HepG2 (cell line): ENCODE results near the gene VILL. TPM values are rescaled to one million over a fixed set of nuclear protein-coding genes. Genes with fewer than 3 reads are reported as not detected.

Experiments used
- ATF7 ChIP-seq, 2 experiments: fragments of 450-650 bp in 1 of 2; sonication (generic) in 1 of 2; formaldehyde crosslinking in 1 of 2; IDR thresholded peaks; 2 replicates each; pipeline versions ENCODE4 v1.4.0 to v1.6.1; 2016 to 2020; ENCODE audit warnings: antibody characterized with exemption in 1 of 2, mild to moderate bottlenecking in 1 of 2, missing genetic modification reagents in 1 of 2
- CBFB ChIP-seq: sonication (generic); formaldehyde crosslinking; IDR thresholded peaks from 2 replicates; pipeline ENCODE4 v1.4.0; 2020; ENCODE audit warnings: missing genetic modification reagents
- FLYWCH1 ChIP-seq: sonication (generic); formaldehyde crosslinking; IDR thresholded peaks from 2 replicates; pipeline ENCODE4 v1.8.1; 2023; ENCODE audit warnings: mild to moderate bottlenecking, missing genetic modification reagents
- MIER2 ChIP-seq: IDR thresholded peaks from 2 replicates; pipeline ENCODE4 v1.6.1; 2016; ENCODE audit warnings: missing biosample characterization, missing genetic modification reagents
- NFKB2 ChIP-seq: sonication (generic); formaldehyde crosslinking; IDR thresholded peaks from 2 replicates; pipeline ENCODE4 v1.4.0; 2020; ENCODE audit warnings: missing genetic modification reagents, borderline replicate concordance
- PHF21A ChIP-seq: sonication (generic); formaldehyde crosslinking; IDR thresholded peaks from 2 replicates; pipeline ENCODE4 v1.5.0; 2020; ENCODE audit warnings: mild to moderate bottlenecking, missing genetic modification reagents
- SCMH1 ChIP-seq: sonication (generic); formaldehyde crosslinking; IDR thresholded peaks from 2 replicates; pipeline ENCODE4 v1.9.0; 2021; ENCODE audit warnings: missing genetic modification reagents, mild to moderate bottlenecking, borderline replicate concordance
- ZBTB7A ChIP-seq: sonication (generic); formaldehyde crosslinking; IDR thresholded peaks from 2 replicates; pipeline ENCODE4 v1.8.0; 2022; ENCODE audit warnings: mild to moderate bottlenecking, missing genetic modification reagents
- ZNF121 ChIP-seq: sonication (generic); formaldehyde crosslinking; IDR thresholded peaks from 2 replicates; pipeline ENCODE4 v1.5.0; 2020; ENCODE audit warnings: mild to moderate bottlenecking, missing genetic modification reagents
- ZNF235 ChIP-seq: sonication (generic); formaldehyde crosslinking; IDR thresholded peaks from 2 replicates; pipeline ENCODE4 v1.8.1; 2023; ENCODE audit warnings: mild to moderate bottlenecking, missing genetic modification reagents, borderline replicate concordance
- ZNF3 ChIP-seq: IDR thresholded peaks from 2 replicates; pipeline ENCODE4 v1.7.0; 2017; ENCODE audit warnings: inconsistent platforms
- ZNF484 ChIP-seq: sonication (generic); formaldehyde crosslinking; IDR thresholded peaks from 2 replicates; pipeline ENCODE4 v1.5.1; 2020; ENCODE audit warnings: mild to moderate bottlenecking, low read depth, missing genetic modification reagents, borderline replicate concordance
- ZNF496 ChIP-seq: sonication (generic); formaldehyde crosslinking; IDR thresholded peaks from 2 replicates; pipeline ENCODE4 v1.8.1; 2023; ENCODE audit warnings: mild to moderate bottlenecking, moderate library complexity, missing genetic modification reagents; ENCODE audit not compliant: insufficient replicate concordance
- ZSCAN22 ChIP-seq: sonication (generic); formaldehyde crosslinking; IDR thresholded peaks from 2 replicates; pipeline ENCODE4 v1.4.0; 2020; ENCODE audit warnings: mild to moderate bottlenecking, missing genetic modification reagents
- polyA plus RNA-seq, 8 experiments: library from polyadenylated mRNA; depleted of rRNA in 3 of 8; stranded (reverse) in 7 of 8; unstranded in 1 of 8; fragments of >200 nt; fragmentation: Illumina TruSeq in 4 of 8; extraction: Trizol in 4 of 8; gene quantifications; 2 replicates each; pipeline versions ENCODE4 v1.2.1 to v1.2.3, GENCODE V29; 2011 to 2016; ENCODE audit warnings: low read depth in 4 of 8, missing spikeins in 1 of 8, mixed read lengths in 1 of 8; ENCODE audit not compliant: insufficient read depth in 1 of 8
- total RNA-seq, 5 experiments: library from RNA; depleted of rRNA; stranded (reverse); fragments of >200 nt; fragmentation: Illumina TruSeq; extraction: Trizol; gene quantifications; 2 replicates each; pipeline ENCODE4 v1.2.3, GENCODE V29; 2016; ENCODE audit warnings: low read depth in 1 of 5
- TF ChIP-seq, protein P1 (sequence below), 2 experiments: fragments of 450-650 bp in 1 of 2; sonication (generic) in 1 of 2; formaldehyde crosslinking in 1 of 2; IDR thresholded peaks; 2 replicates each; pipeline versions ENCODE4 v1.6.1 to v1.8.0; 2016 to 2022; ENCODE audit warnings: antibody characterized with exemption in 1 of 2, mild to moderate bottlenecking in 1 of 2, missing genetic modification reagents in 1 of 2
- TF ChIP-seq, protein P2 (sequence below): IDR thresholded peaks from 2 replicates; pipeline ENCODE4 v1.6.1; 2012; ENCODE audit warnings: low read length, improper control_type of control experiment

Gene VILL
- total and polyA plus RNA-seq, 2 of the 13 experiments (the other 11 are each of a cell fraction or from before 2014, with no cell fraction given) = 3.2 to 5.3 TPM

DNA sequence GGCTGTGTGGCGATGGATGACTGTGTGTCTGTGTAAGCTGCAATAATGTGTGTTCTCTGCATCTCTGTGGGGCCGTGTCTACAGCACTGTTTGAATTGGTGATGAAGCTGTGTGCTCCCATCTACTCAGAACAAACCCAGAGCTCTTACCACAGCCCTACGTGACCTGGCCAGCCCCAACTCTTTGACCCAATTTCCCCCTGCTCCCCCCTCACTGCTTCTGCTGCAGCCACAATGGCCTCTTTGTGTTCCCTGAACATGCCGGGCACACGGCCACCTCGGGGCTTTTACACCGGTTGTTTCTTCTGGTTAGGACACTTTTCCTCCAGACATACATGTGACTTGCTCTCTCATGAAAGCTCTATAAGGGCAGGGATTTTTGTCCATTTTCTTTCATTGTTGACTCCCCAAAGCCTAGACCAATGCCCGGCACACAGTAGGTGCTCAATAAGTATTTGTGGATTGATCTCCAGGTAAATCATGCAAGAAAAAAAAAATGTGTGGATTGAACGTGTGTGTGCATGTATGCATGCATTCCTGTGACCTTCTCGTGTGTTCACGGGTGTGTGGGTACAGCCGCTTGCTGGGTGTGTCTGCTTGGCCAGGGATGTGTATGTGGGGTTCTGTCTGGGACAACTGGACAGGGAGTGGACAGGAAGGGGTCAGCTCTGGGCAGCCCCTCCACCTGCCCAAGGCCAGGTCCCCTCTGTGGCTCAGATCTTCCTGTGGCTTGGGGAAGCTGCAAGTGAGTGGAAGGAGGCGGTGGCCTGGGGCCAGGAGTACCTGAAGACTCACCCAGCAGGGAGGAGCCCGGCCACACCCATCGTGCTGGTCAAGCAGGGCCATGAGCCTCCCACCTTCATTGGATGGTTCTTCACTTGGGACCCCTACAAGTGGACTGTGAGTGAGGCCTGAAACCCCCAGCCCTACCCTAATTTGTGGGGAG lies 14.8 kb downstream of the VILL start (continued):
- TF ChIP-seq, protein P1, sequence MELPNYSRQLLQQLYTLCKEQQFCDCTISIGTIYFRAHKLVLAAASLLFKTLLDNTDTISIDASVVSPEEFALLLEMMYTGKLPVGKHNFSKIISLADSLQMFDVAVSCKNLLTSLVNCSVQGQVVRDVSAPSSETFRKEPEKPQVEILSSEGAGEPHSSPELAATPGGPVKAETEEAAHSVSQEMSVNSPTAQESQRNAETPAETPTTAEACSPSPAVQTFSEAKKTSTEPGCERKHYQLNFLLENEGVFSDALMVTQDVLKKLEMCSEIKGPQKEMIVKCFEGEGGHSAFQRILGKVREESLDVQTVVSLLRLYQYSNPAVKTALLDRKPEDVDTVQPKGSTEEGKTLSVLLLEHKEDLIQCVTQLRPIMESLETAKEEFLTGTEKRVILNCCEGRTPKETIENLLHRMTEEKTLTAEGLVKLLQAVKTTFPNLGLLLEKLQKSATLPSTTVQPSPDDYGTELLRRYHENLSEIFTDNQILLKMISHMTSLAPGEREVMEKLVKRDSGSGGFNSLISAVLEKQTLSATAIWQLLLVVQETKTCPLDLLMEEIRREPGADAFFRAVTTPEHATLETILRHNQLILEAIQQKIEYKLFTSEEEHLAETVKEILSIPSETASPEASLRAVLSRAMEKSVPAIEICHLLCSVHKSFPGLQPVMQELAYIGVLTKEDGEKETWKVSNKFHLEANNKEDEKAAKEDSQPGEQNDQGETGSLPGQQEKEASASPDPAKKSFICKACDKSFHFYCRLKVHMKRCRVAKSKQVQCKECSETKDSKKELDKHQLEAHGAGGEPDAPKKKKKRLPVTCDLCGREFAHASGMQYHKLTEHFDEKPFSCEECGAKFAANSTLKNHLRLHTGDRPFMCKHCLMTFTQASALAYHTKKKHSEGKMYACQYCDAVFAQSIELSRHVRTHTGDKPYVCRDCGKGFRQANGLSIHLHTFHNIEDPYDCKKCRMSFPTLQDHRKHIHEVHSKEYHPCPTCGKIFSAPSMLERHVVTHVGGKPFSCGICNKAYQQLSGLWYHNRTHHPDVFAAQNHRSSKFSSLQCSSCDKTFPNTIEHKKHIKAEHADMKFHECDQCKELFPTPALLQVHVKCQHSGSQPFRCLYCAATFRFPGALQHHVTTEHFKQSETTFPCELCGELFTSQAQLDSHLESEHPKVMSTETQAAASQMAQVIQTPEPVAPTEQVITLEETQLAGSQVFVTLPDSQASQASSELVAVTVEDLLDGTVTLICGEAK (IDR thresholded peaks at IDR 0.05) = no peak
- TF ChIP-seq, protein P1 (CRISPR knock-in tag; IDR thresholded peaks at IDR 0.05) = no peak
- TF ChIP-seq FLYWCH1 (CRISPR knock-in tag) = no peak
- TF ChIP-seq ZSCAN22 (CRISPR knock-in tag) = no peak
- no peak; the same call in 1 of the 2 replicates for TF ChIP-seq PHF21A (CRISPR knock-in tag)
- no peak for TF ChIP-seq SCMH1 (CRISPR knock-in tag)
- no peak for TF ChIP-seq ATF7 (IDR thresholded peaks at IDR 0.05)
- no peak; the same call in 1 of the 2 replicates for TF ChIP-seq ATF7 (CRISPR knock-in tag; IDR thresholded peaks at IDR 0.05)
- TF ChIP-seq, protein P2, sequence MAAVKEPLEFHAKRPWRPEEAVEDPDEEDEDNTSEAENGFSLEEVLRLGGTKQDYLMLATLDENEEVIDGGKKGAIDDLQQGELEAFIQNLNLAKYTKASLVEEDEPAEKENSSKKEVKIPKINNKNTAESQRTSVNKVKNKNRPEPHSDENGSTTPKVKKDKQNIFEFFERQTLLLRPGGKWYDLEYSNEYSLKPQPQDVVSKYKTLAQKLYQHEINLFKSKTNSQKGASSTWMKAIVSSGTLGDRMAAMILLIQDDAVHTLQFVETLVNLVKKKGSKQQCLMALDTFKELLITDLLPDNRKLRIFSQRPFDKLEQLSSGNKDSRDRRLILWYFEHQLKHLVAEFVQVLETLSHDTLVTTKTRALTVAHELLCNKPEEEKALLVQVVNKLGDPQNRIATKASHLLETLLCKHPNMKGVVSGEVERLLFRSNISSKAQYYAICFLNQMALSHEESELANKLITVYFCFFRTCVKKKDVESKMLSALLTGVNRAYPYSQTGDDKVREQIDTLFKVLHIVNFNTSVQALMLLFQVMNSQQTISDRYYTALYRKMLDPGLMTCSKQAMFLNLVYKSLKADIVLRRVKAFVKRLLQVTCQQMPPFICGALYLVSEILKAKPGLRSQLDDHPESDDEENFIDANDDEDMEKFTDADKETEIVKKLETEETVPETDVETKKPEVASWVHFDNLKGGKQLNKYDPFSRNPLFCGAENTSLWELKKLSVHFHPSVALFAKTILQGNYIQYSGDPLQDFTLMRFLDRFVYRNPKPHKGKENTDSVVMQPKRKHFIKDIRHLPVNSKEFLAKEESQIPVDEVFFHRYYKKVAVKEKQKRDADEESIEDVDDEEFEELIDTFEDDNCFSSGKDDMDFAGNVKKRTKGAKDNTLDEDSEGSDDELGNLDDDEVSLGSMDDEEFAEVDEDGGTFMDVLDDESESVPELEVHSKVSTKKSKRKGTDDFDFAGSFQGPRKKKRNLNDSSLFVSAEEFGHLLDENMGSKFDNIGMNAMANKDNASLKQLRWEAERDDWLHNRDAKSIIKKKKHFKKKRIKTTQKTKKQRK = no peak
- no peak for TF ChIP-seq ZNF235 (CRISPR knock-in tag)
- TF ChIP-seq MIER2 (CRISPR knock-in tag) = no peak
- no peak for TF ChIP-seq ZNF3 (CRISPR knock-in tag)
- TF ChIP-seq NFKB2 (CRISPR knock-in tag) = 0 out of 2 replicates have a peak, but pooled peaks have one; percentile 35
- peak; percentile 26; the same call in 1 of the 2 replicates for TF ChIP-seq ZBTB7A (CRISPR knock-in tag)
- no peak for TF ChIP-seq ZNF496 (CRISPR knock-in tag)
- TF ChIP-seq CBFB (CRISPR knock-in tag) = no peak
- no peak; the same call in 1 of the 2 replicates for TF ChIP-seq ZNF121
- TF ChIP-seq ZNF484 = no peak
